Stomach (tissue), 9 donors: Measurements from ENCODE around the gene EGFR. TPM values are rescaled to one million over a fixed set of nuclear protein-coding genes. Genes with fewer than 3 reads are reported as not detected.
A peak's percentile ranks its signal among the peaks of the same experiment; 100 is the strongest.

Experiments used
- DNase-seq, 2 donors: peaks; one replicate each; pipeline versions ENCODE4 v3.0.0 to v3.0.0-alpha.2; 2013 to 2019
- H3K27ac ChIP-seq, 5 donors: fragments of 200-600 bp in 4 of 5; sonication (generic) in 4 of 5; one replicate each; pipeline ENCODE4 v1.5.1; 2013 to 2019; ENCODE audit warnings: mild to moderate bottlenecking in 1 of 5, moderate library complexity in 1 of 5
- H3K27me3 ChIP-seq, 3 donors: fragments of 200-600 bp; sonication (generic); one replicate each; pipeline ENCODE4 v1.5.1; 2017 to 2019; ENCODE audit warnings: mixed run types in 1 of 3
- H3K36me3 ChIP-seq, 4 donors: fragments of 200-600 bp; sonication (generic); 1 replicate in 3 of 4; 2 replicates in 1 of 4; pipeline ENCODE4 v1.5.1; 2016 to 2019
- H3K4me1 ChIP-seq, 4 donors: fragments of 200-600 bp; sonication (generic); one replicate each; pipeline ENCODE4 v1.5.1; 2016 to 2019
- H3K4me3 ChIP-seq, 4 donors: fragments of 200-600 bp; sonication (generic) in 3 of 4; one replicate each; pipeline ENCODE4 v1.5.1; 2016 to 2019; ENCODE audit warnings: mild to moderate bottlenecking in 1 of 4
- H3K9me3 ChIP-seq, 4 donors: fragments of 200-600 bp; sonication (generic); one replicate each; pipeline ENCODE4 v1.5.1; 2016 to 2019
- CTCF ChIP-seq, 7 experiments: fragments of 450-650 bp in 4 of 7; fragments of 200-600 bp in 3 of 7; sonication (generic) in 3 of 7; IDR thresholded peaks; one replicate each; pipeline ENCODE4 v1.5.1; 2016 to 2019; ENCODE audit warnings: antibody characterized with exemption in 7 of 7, control low read depth in 2 of 7, mild to moderate bottlenecking in 1 of 7
- EP300 ChIP-seq: sonication (generic); formaldehyde crosslinking; IDR thresholded peaks from one replicate; pipeline ENCODE4 v1.6.1; 2017; ENCODE audit warnings: antibody characterized with exemption
- POLR2A ChIP-seq, 4 donors: fragments of 450-650 bp; IDR thresholded peaks; one replicate each; pipeline ENCODE4 v1.6.1; 2016; ENCODE audit warnings: antibody characterized with exemption in 4 of 4, control low read depth in 2 of 4, mild to moderate bottlenecking in 1 of 4, moderate library complexity in 1 of 4
- POLR2AphosphoS5 ChIP-seq, 3 donors: sonication (generic); formaldehyde crosslinking; IDR thresholded peaks; one replicate each; pipeline ENCODE4 v1.6.1; 2016; ENCODE audit warnings: antibody characterized with exemption in 3 of 3
- WGBS, 5 donors: extraction: QIAGEN DNeasy Blood & Tissue Kit in 3 of 5; methylation state at CpG; one replicate each; pipeline versions ENCODE4 v1.1.5 to v1.1.7; 2013 to 2018; 5-methylcytosine and 5-hydroxymethylcytosine counted together
- intact Hi-C: fragments of 100-400 bp; cut with DNase I; formaldehyde crosslinking; loops from one replicate; pipeline ENCODE4 v1.15.1; 2023; ENCODE audit warnings: low total_unique reads
- polyA plus RNA-seq, 3 donors: library from polyadenylated mRNA; stranded (reverse); fragments of 200-250 nt; gene quantifications; one replicate each; pipeline ENCODE4 v1.2.3, GENCODE V29; 2013
- total RNA-seq, 5 donors: library from RNA; depleted of rRNA; stranded (reverse); fragments of >200 nt; gene quantifications; one replicate each; pipeline versions ENCODE4 v1.1.0 to v1.2.3, GENCODE V29; 2014 to 2016
- donor health status: healthy with polysubstance abuse.
- donor health status: Bipolar disorder and iron deficiency.
- donor health status: healthy.

The EGFR gene
- total and polyA plus RNA-seq, 8 donors = 3.4 to 43.4 (median 32.6) TPM

GRCh38 chr7:55179931-55180682, 161.3 kb downstream of the EGFR start:
- H3K4me3 ChIP-seq = no peak overlapping the region
- peak in 1 of 2 donors; percentile 62 for DNase-seq
- peaks cover 11 to 65% (median 54%) of the 10 kb centered on the region in 4 donors for H3K36me3 ChIP-seq
- peak overlapping the region in 3 of 5 donors; percentile 21 to 47 (median 37) for H3K27ac ChIP-seq
- intact Hi-C loops = no loop called here
- TF ChIP-seq EP300 (no peak), POLR2A (IDR thresholded peaks at IDR 0.05) (no peak), POLR2AphosphoS5 (IDR thresholded peaks at IDR 0.05) (no peak), CTCF (IDR thresholded peaks at IDR 0.05) (no peak)
- H3K9me3 ChIP-seq = no peaks in the 10 kb centered on the region
- 36 to 69% (median 52%) methylated on average over 5 of the region's 5 CpGs for WGBS, 5 donors
- peaks cover 43 to 60% (median 48%) of the 10 kb centered on the region in 4 donors for H3K4me1 ChIP-seq
- H3K27me3 ChIP-seq = no peaks in the 10 kb centered on the region

DNA sequence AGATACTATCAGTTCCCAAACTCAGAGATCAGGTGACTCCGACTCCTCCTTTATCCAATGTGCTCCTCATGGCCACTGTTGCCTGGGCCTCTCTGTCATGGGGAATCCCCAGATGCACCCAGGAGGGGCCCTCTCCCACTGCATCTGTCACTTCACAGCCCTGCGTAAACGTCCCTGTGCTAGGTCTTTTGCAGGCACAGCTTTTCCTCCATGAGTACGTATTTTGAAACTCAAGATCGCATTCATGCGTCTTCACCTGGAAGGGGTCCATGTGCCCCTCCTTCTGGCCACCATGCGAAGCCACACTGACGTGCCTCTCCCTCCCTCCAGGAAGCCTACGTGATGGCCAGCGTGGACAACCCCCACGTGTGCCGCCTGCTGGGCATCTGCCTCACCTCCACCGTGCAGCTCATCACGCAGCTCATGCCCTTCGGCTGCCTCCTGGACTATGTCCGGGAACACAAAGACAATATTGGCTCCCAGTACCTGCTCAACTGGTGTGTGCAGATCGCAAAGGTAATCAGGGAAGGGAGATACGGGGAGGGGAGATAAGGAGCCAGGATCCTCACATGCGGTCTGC, 162.2 kb downstream of the EGFR start:
- H3K27ac ChIP-seq = peak overlapping the region; percentile 35 to 55 (median 41)
- intact Hi-C loops = no loop called here
- WGBS, 5 donors = 47 to 77% (median 58%) methylated on average over 18 to 19 of the region's 19 CpGs
- H3K9me3 ChIP-seq = no peaks in the 10 kb centered on the region
- DNase-seq = peak; percentile 81 to 85
- no peaks in the 10 kb centered on the region for H3K27me3 ChIP-seq
- H3K4me3 ChIP-seq = no peak overlapping the region
- peaks cover 43 to 66% (median 50%) of the 10 kb centered on the region in 4 donors for H3K4me1 ChIP-seq
- peaks cover 12 to 64% (median 57%) of the 10 kb centered on the region in 4 donors for H3K36me3 ChIP-seq
- TF ChIP-seq EP300 = no peak
- TF ChIP-seq POLR2A (IDR thresholded peaks at IDR 0.05) = no peak
- peak in 2 of 7 experiments; percentile 43 to 44 for TF ChIP-seq CTCF (IDR thresholded peaks at IDR 0.05)
- peak in 2 of 3 donors; percentile 83 to 88 for TF ChIP-seq POLR2AphosphoS5 (IDR thresholded peaks at IDR 0.05)

DNA sequence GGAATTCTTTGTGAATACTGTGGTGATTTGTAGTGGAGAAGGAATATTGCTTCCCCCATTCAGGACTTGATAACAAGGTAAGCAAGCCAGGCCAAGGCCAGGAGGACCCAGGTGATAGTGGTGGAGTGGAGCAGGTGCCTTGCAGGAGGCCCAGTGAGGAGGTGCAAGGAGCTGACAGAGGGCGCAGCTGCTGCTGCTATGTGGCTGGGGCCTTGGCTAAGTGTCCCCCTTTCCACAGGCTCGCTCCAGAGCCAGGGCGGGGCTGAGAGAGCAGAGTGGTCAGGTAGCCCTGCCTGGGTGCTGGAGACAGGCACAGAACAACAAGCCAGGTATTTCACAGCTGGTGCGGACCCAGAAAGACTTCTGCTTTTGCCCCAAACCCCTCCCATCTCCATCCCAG, 162.9 kb downstream of the EGFR start:
- TF ChIP-seq EP300 (no peak), POLR2A (IDR thresholded peaks at IDR 0.05) (no peak), POLR2AphosphoS5 (IDR thresholded peaks at IDR 0.05) (no peak), CTCF (IDR thresholded peaks at IDR 0.05) (no peak)

GRCh38 chr7:55183897-55184296, 165.1 kb downstream of the EGFR start:
- no peak for DNase-seq
- WGBS, 5 donors = 83 to 91% (median 86%) methylated on average over 15 of the region's 15 CpGs
- Histone ChIP-seq H3K4me1 (peaks cover 34 to 71% (median 52%) of the 10 kb centered on the region in 4 donors), H3K4me3 (no peak overlapping the region), H3K36me3 (peaks cover 14 to 71% (median 57%) of the 10 kb centered on the region in 4 donors), H3K27me3 (no peaks in the 10 kb centered on the region), H3K9me3 (no peaks in the 10 kb centered on the region), H3K27ac (no peak overlapping the region)
- intact Hi-C loops = no loop called here
- TF ChIP-seq CTCF (IDR thresholded peaks at IDR 0.05) (no peak), POLR2A (IDR thresholded peaks at IDR 0.05) (no peak), EP300 (no peak), POLR2AphosphoS5 (IDR thresholded peaks at IDR 0.05) (no peak)

More for the DNA sequence above, 162.9 kb downstream of the EGFR start:
- WGBS, 5 donors = 40 to 74% (median 58%) methylated on average over 4 of the region's 4 CpGs
- Histone ChIP-seq H3K36me3 (peaks cover 12 to 66% (median 64%) of the 10 kb centered on the region in 4 donors), H3K4me3 (no peak overlapping the region), H3K27ac (peak overlapping the region in 4 of 5 donors; percentile 41 to 59 (median 51)), H3K4me1 (peaks cover 43 to 72% (median 54%) of the 10 kb centered on the region in 4 donors), H3K27me3 (no peaks in the 10 kb centered on the region), H3K9me3 (no peaks in the 10 kb centered on the region)
- intact Hi-C loops = no loop called here
- no peak for DNase-seq
